Measurements from ENCODE around the gene HIPK4. TPM values are rescaled to one million over a fixed set of nuclear protein-coding genes. Genes with fewer than 3 reads are reported as not detected.

HIPK4 gene
- total and polyA plus RNA-seq, 2 of the 4 experiments (the other 2 are of a cell fraction) = 0.12 to 0.18 TPM

DNA sequence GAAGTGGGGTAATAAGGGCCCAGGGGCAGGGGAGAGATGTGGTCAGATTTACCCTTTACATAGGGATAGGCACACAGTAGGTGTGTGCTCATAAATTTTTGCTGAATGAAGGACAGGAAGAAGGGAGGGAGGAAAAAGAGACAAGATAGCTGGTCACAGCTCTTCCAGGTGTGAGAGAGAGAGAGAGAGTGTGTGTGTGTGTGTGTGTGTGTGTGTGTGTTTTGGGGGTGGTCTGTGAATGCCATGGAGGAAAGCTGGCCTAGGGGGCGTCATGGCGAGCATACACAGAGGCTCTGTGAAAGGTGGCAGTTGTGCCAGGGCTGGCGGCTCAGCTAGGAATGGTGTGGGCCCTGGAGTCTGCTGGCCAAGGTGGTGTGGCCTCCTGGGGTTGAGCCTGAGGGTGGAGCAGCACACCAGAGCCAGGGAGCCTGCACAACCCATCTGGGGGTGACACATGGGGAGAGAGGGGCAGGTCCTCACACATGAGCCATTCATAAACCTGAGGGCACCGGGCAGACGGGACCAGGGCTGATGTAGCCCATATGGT, 29.2 kb upstream of the HIPK4 start:
- H3K79me1 ChIP-seq (ENCODE audit: low read depth in 1 of 2, low read length in 2 of 2) = peaks cover 0 to 17% of the 10 kb centered on the region in 2 experiments; a peak in 1 of 4 replicates
- no peak overlapping the region for H4K8ac ChIP-seq (ENCODE audit: low read depth in 2 of 2, low read length in 2 of 2)
- H3K56ac ChIP-seq (ENCODE audit: extremely low read depth, insufficient read depth, low read length) = no peak overlapping the region
- peak overlapping the region; percentile 15 for H2AK9ac ChIP-seq (replicated peaks; ENCODE audit: low read depth, low read length, poor library complexity)
- no peak overlapping the region for H3K4me3 ChIP-seq (ENCODE audit: insufficient read depth, low read depth, low read length)
- H3K4me1 ChIP-seq (ENCODE audit: control insufficient read depth, insufficient read depth, low read length) = peaks cover 9% of the 10 kb centered on the region
- no peak overlapping the region for H3K9ac ChIP-seq (ENCODE audit: low read depth, low read length)
- peak overlapping the region; percentile 59 for H2AFZ ChIP-seq (replicated peaks; ENCODE audit: low read length, poor library complexity)
- H3K4me2 ChIP-seq (ENCODE audit: low read depth, low read length) = no peak overlapping the region
- H2AK5ac ChIP-seq (ENCODE audit: low read depth, low read length) = peak overlapping the region; percentile 38; the same call in 1 of the 2 replicates
- no peak for DNase-seq
- BruUV-seq (replicated peaks) = no TSS peak
- no peaks in the 10 kb centered on the region for H4K20me1 ChIP-seq (ENCODE audit: insufficient read depth, low read length)
- dilution Hi-C loops (cut with HindIII; ENCODE audit: low sequenced_read_pairs, unreplicated experiment) (no loop called here), intact Hi-C loops (cut with micrococcal nuclease) (no loop called here), in situ Hi-C loops (cut with MboI; ENCODE audit: low sequenced_read_pairs) (no loop called here)
- WGBS, 2 experiments (ENCODE audit: extremely low coverage in 2 of 2, insufficient read length in 1 of 2) = 100% methylated on average over 2 of the region's 5 CpGs; no CpG with 5 or more reads in 1 of the 2 experiments
- no peak overlapping the region for H2BK120ac ChIP-seq (ENCODE audit: low read depth, low read length)
- no peak for ATAC-seq (ENCODE audit: low read depth)
- H3K23ac ChIP-seq (ENCODE audit: low read depth, low read length) = no peak overlapping the region
- H2BK15ac ChIP-seq (ENCODE audit: low read depth, low read length) = no peak overlapping the region
- H2BK5ac ChIP-seq (ENCODE audit: low read depth, low read length, poor library complexity, severe bottlenecking) = no peak overlapping the region
- no peaks in the 10 kb centered on the region for H3K9me3 ChIP-seq (ENCODE audit: control insufficient read depth, insufficient read depth, low read length)
- H3K27me3 ChIP-seq (ENCODE audit: control insufficient read depth, insufficient read depth, low read length) = no peaks in the 10 kb centered on the region
- peaks cover 12% of the 10 kb centered on the region for H3K36me3 ChIP-seq (ENCODE audit: control insufficient read depth, insufficient read depth, low read length)
- H4K5ac ChIP-seq (ENCODE audit: low read depth, low read length) = no peak overlapping the region
- no peak overlapping the region for H3K4ac ChIP-seq (ENCODE audit: low read depth, low read length)
- H3K27ac ChIP-seq (ENCODE audit: insufficient read depth, low read length) = no peak overlapping the region
- peaks cover 9% of the 10 kb centered on the region for H3K9me1 ChIP-seq (ENCODE audit: insufficient read depth, low read length)
- H4K91ac ChIP-seq (ENCODE audit: insufficient read depth, low read depth, low read length) = peak overlapping the region; percentile 21; the same call in 1 of the 2 replicates
- POLR2A ChIA-PET (ENCODE audit: unreplicated experiment) = no interaction called here
- no peak overlapping the region for H3K18ac ChIP-seq (ENCODE audit: low read depth, low read length)
- CTCF ChIA-PET = no interaction called here
- H2BK20ac ChIP-seq (ENCODE audit: low read depth, low read length) = no peak overlapping the region; the same call in 1 of the 2 replicates
- H3K14ac ChIP-seq (replicated peaks; ENCODE audit: low read depth, low read length) = no peak overlapping the region
- no peak for TF ChIP-seq CHD1 (IDR thresholded peaks at IDR 0.05; ENCODE audit: low read depth, low read length)
- no peak for TF ChIP-seq MXI1 (IDR thresholded peaks at IDR 0.05; ENCODE audit: borderline replicate concordance, low read depth, low read length)
- no peak for TF ChIP-seq FOS (IDR thresholded peaks at IDR 0.05; ENCODE audit: low read depth, low read length)
- TF ChIP-seq BHLHE40 (IDR thresholded peaks at IDR 0.05; ENCODE audit: low read depth, low read length) = no peak
- no peak for TF ChIP-seq CTCF (conservative IDR thresholded peaks at IDR 0.05; ENCODE audit: low read depth, low read length)
- no peak for TF ChIP-seq SMC3 (IDR thresholded peaks at IDR 0.05; ENCODE audit: low read depth, low read length)
- no peak for TF ChIP-seq RFX5 (IDR thresholded peaks at IDR 0.05; ENCODE audit: low read depth, low read length)
- TF ChIP-seq MAZ (IDR thresholded peaks at IDR 0.05; ENCODE audit: borderline replicate concordance, low read depth, low read length) = no peak
- no peak for TF ChIP-seq CEBPB (IDR thresholded peaks at IDR 0.05; ENCODE audit: low read depth, low read length)
- no peak for TF ChIP-seq MAFK (IDR thresholded peaks at IDR 0.05; ENCODE audit: low read depth, low read length)
- no peak for TF ChIP-seq POLR2A (IDR thresholded peaks at IDR 0.05; ENCODE audit: low read depth, low read length)
- TF ChIP-seq RCOR1 (IDR thresholded peaks at IDR 0.05; ENCODE audit: insufficient replicate concordance, low read length) = no peak
- no peak for TF ChIP-seq RAD21 (IDR thresholded peaks at IDR 0.05; ENCODE audit: low read length)
- TF ChIP-seq, protein P1, sequence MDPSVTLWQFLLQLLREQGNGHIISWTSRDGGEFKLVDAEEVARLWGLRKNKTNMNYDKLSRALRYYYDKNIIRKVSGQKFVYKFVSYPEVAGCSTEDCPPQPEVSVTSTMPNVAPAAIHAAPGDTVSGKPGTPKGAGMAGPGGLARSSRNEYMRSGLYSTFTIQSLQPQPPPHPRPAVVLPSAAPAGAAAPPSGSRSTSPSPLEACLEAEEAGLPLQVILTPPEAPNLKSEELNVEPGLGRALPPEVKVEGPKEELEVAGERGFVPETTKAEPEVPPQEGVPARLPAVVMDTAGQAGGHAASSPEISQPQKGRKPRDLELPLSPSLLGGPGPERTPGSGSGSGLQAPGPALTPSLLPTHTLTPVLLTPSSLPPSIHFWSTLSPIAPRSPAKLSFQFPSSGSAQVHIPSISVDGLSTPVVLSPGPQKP (IDR thresholded peaks at IDR 0.05; ENCODE audit: borderline replicate concordance, low read depth, low read length) = no peak
- TF ChIP-seq, protein P2, sequence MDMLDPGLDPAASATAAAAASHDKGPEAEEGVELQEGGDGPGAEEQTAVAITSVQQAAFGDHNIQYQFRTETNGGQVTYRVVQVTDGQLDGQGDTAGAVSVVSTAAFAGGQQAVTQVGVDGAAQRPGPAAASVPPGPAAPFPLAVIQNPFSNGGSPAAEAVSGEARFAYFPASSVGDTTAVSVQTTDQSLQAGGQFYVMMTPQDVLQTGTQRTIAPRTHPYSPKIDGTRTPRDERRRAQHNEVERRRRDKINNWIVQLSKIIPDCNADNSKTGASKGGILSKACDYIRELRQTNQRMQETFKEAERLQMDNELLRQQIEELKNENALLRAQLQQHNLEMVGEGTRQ (IDR thresholded peaks at IDR 0.05; ENCODE audit: low read depth, low read length) = no peak

Measured in IMR-90 (cell line).